ENCODE results near the gene CCNJL. TPM values are rescaled to one million over a fixed set of nuclear protein-coding genes. Genes with fewer than 3 reads are reported as not detected.
A peak's percentile ranks its signal among the peaks of the same experiment; 100 is the strongest.

CCNJL gene
- total RNA-seq, 1 donor from 2014 or later = 29.0 TPM

DNA sequence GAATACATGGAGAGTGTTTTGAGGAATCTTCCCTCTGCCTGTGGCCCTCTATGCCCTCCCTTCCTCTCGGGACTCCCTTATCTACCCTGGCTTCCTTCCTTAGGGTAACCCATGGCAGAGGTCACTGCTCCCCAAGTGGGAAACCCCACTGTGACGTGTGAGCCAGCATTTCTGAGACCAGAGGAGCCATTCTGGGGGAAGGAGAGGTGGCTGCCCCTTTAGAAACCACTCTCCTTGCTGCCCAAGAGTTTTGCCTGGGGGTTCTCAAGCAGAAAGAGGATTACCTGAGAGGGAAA lies 23.1 kb downstream of the CCNJL start:
- Mint-ChIP-seq H3K27me3 (no peaks in the 10 kb centered on the region), H3K36me3 (ENCODE audit: insufficient read depth) (peaks cover 1% of the 10 kb centered on the region), H3K27ac (no peak overlapping the region), H3K4me1 (ENCODE audit: low read depth) (peaks cover 25% of the 10 kb centered on the region), H3K9me3 (ENCODE audit: low read depth) (no peaks in the 10 kb centered on the region), H3K4me3 (ENCODE audit: low read depth) (no peak overlapping the region)
- DNase-seq (ENCODE audit: low spot score, unreplicated experiment) = no peak
- TF ChIP-seq, protein P1, sequence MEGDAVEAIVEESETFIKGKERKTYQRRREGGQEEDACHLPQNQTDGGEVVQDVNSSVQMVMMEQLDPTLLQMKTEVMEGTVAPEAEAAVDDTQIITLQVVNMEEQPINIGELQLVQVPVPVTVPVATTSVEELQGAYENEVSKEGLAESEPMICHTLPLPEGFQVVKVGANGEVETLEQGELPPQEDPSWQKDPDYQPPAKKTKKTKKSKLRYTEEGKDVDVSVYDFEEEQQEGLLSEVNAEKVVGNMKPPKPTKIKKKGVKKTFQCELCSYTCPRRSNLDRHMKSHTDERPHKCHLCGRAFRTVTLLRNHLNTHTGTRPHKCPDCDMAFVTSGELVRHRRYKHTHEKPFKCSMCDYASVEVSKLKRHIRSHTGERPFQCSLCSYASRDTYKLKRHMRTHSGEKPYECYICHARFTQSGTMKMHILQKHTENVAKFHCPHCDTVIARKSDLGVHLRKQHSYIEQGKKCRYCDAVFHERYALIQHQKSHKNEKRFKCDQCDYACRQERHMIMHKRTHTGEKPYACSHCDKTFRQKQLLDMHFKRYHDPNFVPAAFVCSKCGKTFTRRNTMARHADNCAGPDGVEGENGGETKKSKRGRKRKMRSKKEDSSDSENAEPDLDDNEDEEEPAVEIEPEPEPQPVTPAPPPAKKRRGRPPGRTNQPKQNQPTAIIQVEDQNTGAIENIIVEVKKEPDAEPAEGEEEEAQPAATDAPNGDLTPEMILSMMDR (IDR thresholded peaks at IDR 0.05; ENCODE audit: unreplicated experiment) = no peak

DNA sequence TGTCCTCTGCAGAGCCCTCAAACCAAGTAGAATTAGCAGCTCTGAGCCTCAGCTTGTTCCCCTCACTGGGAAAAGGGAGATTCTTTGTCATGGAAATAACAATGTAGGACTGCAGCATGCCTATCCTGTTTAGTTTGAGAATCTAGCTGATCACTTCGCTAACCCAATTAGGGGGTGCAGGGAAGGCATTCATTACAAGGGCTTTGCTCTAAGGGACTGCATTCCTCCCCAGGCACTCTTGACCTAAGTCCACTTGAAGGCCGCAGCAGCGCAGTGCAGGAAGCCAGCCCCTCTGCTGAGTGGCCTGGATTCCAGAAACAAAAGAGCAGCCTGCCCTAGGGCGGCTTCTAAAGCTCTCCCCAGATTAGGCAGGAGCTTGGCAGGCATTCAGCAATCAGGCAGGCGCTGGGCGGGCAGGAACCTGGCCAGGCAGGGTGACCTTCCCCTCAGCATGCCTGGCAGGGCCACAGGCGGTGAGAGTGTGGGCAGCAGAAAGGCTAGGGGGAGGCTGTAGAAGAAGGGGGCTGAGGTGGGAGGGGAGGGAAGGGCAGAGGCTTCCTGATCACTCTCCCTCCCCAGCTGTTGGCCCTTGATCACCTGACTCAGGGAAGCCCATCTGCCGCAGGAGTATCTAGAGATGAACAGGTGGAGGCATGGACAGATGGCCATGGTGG lies 24.8 kb downstream of the CCNJL start:
- no peak overlapping the region for H3K4me3 Mint-ChIP-seq (ENCODE audit: low read depth)
- H3K27me3 Mint-ChIP-seq = no peaks in the 10 kb centered on the region
- peaks cover 3% of the 10 kb centered on the region for H3K36me3 Mint-ChIP-seq (ENCODE audit: insufficient read depth)
- TF ChIP-seq, protein P1 (IDR thresholded peaks at IDR 0.05; ENCODE audit: unreplicated experiment) = no peak
- DNase-seq (ENCODE audit: low spot score, unreplicated experiment) = no peak
- peak overlapping the region; percentile 92 for H3K27ac Mint-ChIP-seq
- H3K9me3 Mint-ChIP-seq (ENCODE audit: low read depth) = no peaks in the 10 kb centered on the region
- peaks cover 16% of the 10 kb centered on the region for H3K4me1 Mint-ChIP-seq (ENCODE audit: low read depth)

DNA sequence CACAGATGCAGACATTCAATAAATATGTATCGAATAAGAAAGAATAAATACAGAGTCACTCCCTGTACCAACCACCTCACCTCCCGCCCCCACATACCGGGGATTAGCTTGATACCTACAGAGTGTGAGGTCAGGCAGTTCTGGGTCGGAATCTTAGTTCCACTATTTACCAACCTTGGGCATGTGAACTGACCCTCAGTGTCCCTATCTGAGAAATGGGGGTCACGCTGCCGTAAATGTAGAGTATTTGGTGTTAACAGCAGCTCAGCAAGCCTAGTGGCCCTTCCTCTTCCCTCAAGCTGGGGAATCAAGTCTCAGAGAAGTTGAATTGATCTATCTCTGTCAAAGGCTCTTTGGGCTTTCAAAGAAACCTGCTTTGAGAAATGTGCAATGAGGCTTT lies 25.4 kb downstream of the CCNJL start:
- TF ChIP-seq, protein P1 (IDR thresholded peaks at IDR 0.05; ENCODE audit: unreplicated experiment) = no peak
- Mint-ChIP-seq H3K36me3 (ENCODE audit: insufficient read depth) (peaks cover 3% of the 10 kb centered on the region), H3K4me3 (ENCODE audit: low read depth) (no peak overlapping the region), H3K27me3 (no peaks in the 10 kb centered on the region), H3K4me1 (ENCODE audit: low read depth) (peaks cover 16% of the 10 kb centered on the region), H3K27ac (peak overlapping the region; percentile 92), H3K9me3 (ENCODE audit: low read depth) (no peaks in the 10 kb centered on the region)
- no peak for DNase-seq (ENCODE audit: low spot score, unreplicated experiment)

DNA sequence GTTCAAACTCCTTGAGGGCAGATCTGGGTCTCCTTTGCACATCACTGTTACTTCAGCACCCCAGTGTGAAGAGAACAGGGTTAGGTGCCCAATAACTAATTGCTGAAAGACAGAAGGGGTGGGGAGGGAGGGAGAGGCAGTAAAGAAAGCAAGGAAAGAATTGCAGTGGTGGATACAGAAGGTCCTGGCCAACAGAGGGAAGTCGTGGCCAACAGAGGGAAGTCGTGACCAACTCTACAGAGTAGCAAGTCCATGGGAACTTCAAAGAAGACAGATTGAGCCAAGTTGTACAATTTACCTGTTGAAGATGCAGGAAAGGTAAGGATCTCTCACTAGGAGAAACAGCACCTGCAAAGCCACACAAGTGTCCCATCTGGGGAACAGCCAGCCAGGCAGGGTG lies 27.0 kb downstream of the CCNJL start:
- H3K27me3 Mint-ChIP-seq = no peaks in the 10 kb centered on the region
- TF ChIP-seq, protein P1 (IDR thresholded peaks at IDR 0.05; ENCODE audit: unreplicated experiment) = no peak
- H3K9me3 Mint-ChIP-seq (ENCODE audit: low read depth) = no peaks in the 10 kb centered on the region
- peaks cover 19% of the 10 kb centered on the region for H3K4me1 Mint-ChIP-seq (ENCODE audit: low read depth)
- no peak overlapping the region for H3K4me3 Mint-ChIP-seq (ENCODE audit: low read depth)
- peak overlapping the region; percentile 69 for H3K27ac Mint-ChIP-seq
- peaks cover 3% of the 10 kb centered on the region for H3K36me3 Mint-ChIP-seq (ENCODE audit: insufficient read depth)
- DNase-seq (ENCODE audit: low spot score, unreplicated experiment) = no peak

DNA sequence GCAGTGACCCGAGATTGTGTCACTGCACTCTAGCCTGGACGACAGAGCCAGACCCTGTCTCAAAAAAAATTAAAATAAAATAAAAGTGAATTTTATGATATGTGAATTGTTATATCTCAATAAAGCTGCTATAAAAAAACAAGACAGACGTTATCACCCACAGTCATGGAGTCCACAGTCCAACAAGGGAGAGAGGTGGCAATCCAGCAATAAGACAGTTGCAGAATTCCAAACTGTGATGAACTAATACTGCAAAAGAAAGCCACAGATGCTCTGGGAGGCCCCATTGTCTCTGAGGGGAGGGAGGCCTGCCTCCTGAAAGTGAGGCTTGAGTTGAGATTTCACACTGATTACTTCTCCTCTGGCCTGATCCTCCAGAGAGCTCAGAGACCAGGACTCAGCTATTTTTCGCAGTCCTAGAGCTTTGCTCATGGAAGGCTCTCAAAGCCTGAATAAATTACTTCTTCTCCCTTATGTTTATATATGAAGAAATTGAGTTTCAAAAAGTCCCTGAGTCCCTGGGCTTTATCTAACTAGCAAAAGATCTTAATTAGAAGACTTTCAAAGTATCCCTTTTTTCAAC lies 28.0 kb downstream of the CCNJL start:
- peaks cover 3% of the 10 kb centered on the region for H3K36me3 Mint-ChIP-seq (ENCODE audit: insufficient read depth)
- no peaks in the 10 kb centered on the region for H3K9me3 Mint-ChIP-seq (ENCODE audit: low read depth)
- no peak overlapping the region for H3K27ac Mint-ChIP-seq
- no peak for DNase-seq (ENCODE audit: low spot score, unreplicated experiment)
- H3K4me1 Mint-ChIP-seq (ENCODE audit: low read depth) = peaks cover 15% of the 10 kb centered on the region
- TF ChIP-seq, protein P1 (IDR thresholded peaks at IDR 0.05; ENCODE audit: unreplicated experiment) = no peak
- H3K27me3 Mint-ChIP-seq = no peaks in the 10 kb centered on the region
- no peak overlapping the region for H3K4me3 Mint-ChIP-seq (ENCODE audit: low read depth)
